GM21529 (cell line): ENCODE results near the gene VPS45.
A peak's percentile ranks its signal among the peaks of the same experiment; 100 is the strongest.
"Not testable (repeated sequence)": the region's sequence is repeated elsewhere in the genome, so short reads cannot be mapped to it uniquely, and the experiment has no call there.

ENCODE experiments used
- ATAC-seq: cut with Tn5 transposase; IDR thresholded peaks from one replicate; pipeline ENCODE4 v1.9.1; 2021; ENCODE audit not compliant: unreplicated experiment

Gene VPS45

GRCh38 chr1:150067184-150068108 lies at the start of gene VPS45:
TSS of gene VPS45 (plus strand) at chr1:150067776. CDS start at chr1:150067858, 82 bp downstream.
- peak; percentile 87 for ATAC-seq

- no peak for ATAC-seq
Observed at GRCh38 chr1:150018165-150018564, 49.4 kb upstream of the VPS45 start.

- no peak for ATAC-seq
Observed at GRCh38 chr1:150020711-150021110, 46.9 kb upstream of the VPS45 start.

- ATAC-seq, result no peak
Observed at GRCh38 chr1:150021191-150021694, 46.3 kb upstream of the VPS45 start.

- no peak for ATAC-seq
Observed at GRCh38 chr1:150022357-150022756, 45.2 kb upstream of the VPS45 start.

- ATAC-seq, result no peak
Observed at GRCh38 chr1:150024156-150024555, 43.4 kb upstream of the VPS45 start.

GRCh38 chr1:150028322-150028721 lies 39.3 kb upstream of the VPS45 start:
- no peak for ATAC-seq

GRCh38 chr1:150034336-150034735 lies 33.2 kb upstream of the VPS45 start:
- ATAC-seq, result no peak

- no peak for ATAC-seq
Observed at GRCh38 chr1:150049926-150050325, 17.6 kb upstream of the VPS45 start.

GRCh38 chr1:150051089-150051373 lies 16.5 kb upstream of the VPS45 start:
- ATAC-seq, result no peak

GRCh38 chr1:150051905-150052412 lies 15.6 kb upstream of the VPS45 start:
- ATAC-seq, result not testable (repeated sequence)

- ATAC-seq, result no peak
Observed at GRCh38 chr1:150053926-150054325, 13.7 kb upstream of the VPS45 start.

- ATAC-seq, result not testable (repeated sequence)
Observed at GRCh38 chr1:150055507-150055906, 12.1 kb upstream of the VPS45 start.

GRCh38 chr1:150056407-150056806 lies 11.2 kb upstream of the VPS45 start:
- ATAC-seq, result no peak

GRCh38 chr1:150060260-150060659 lies 7.3 kb upstream of the VPS45 start:
- no peak for ATAC-seq

GRCh38 chr1:150061632-150062101 lies 5.9 kb upstream of the VPS45 start:
- no peak for ATAC-seq

GRCh38 chr1:150062113-150062512 lies 5.5 kb upstream of the VPS45 start:
- ATAC-seq, result no peak

- ATAC-seq, result no peak
Observed at GRCh38 chr1:150065184-150065871, 2.2 kb upstream of the VPS45 start.

- no peak for ATAC-seq
Observed at GRCh38 chr1:150066328-150066727, 1.2 kb upstream of the VPS45 start.

- peak; percentile 42 for ATAC-seq
Observed at GRCh38 chr1:150066838-150067183, 765 bp upstream of the VPS45 start.

GRCh38 chr1:150068109-150068435 lies 496 bp downstream of the VPS45 start:
- no peak for ATAC-seq

GRCh38 chr1:150069923-150070322 lies 2.3 kb downstream of the VPS45 start:
- no peak for ATAC-seq
